MM.1S (cell line): Measurements from ENCODE around the gene EVX2.

Experiments used
- DNase-seq: peaks from one replicate; pipeline ENCODE4 v3.0.0-alpha.2; 2015
- H2AFZ ChIP-seq: fragments of 300-600 bp; sonication (generic); 2 replicates; pipeline ENCODE4 v1.6.0; 2016; ENCODE audit warnings: antibody characterized with exemption, low read length
- H3F3A ChIP-seq: fragments of 300-600 bp; sonication (generic); 2 replicates; pipeline ENCODE4 v1.6.1; 2016; ENCODE audit warnings: mild to moderate bottlenecking, antibody characterized with exemption, low read length, moderate library complexity, mixed read lengths; ENCODE audit not compliant: insufficient read depth
- H3K27ac ChIP-seq: fragments of 300-600 bp; sonication (generic); 2 replicates; pipeline ENCODE4 v1.5.1; 2016; ENCODE audit warnings: mild to moderate bottlenecking, low read length
- H3K27me3 ChIP-seq: fragments of 300-600 bp; sonication (generic); replicated peaks from 2 replicates; pipeline ENCODE4 v1.6.0; 2016; ENCODE audit warnings: low read length; ENCODE audit not compliant: insufficient read depth
- H3K36me3 ChIP-seq: fragments of 300-600 bp; sonication (generic); replicated peaks from 2 replicates; pipeline ENCODE4 v1.6.1; 2016; ENCODE audit warnings: mild to moderate bottlenecking, low read length, mixed read lengths; ENCODE audit not compliant: insufficient read depth
- H3K4me1 ChIP-seq: fragments of 300-600 bp; sonication (generic); 2 replicates; pipeline ENCODE4 v1.6.1; 2016; ENCODE audit warnings: low read length, mixed read lengths
- H3K4me2 ChIP-seq: fragments of 300-600 bp; sonication (generic); 2 replicates; pipeline ENCODE4 v1.6.0; 2016; ENCODE audit warnings: low read depth, low read length
- H3K4me3 ChIP-seq: fragments of 300-600 bp; sonication (generic); 2 replicates; pipeline ENCODE4 v1.5.1; 2016; ENCODE audit warnings: low read length, mixed read lengths
- H3K79me2 ChIP-seq: fragments of 300-600 bp; sonication (generic); 2 replicates; pipeline ENCODE4 v1.6.1; 2016; ENCODE audit warnings: mixed run types, low read length, mixed read lengths
- H3K9ac ChIP-seq: fragments of 300-600 bp; sonication (generic); 2 replicates; pipeline ENCODE4 v1.6.1; 2016; ENCODE audit warnings: low read length, mixed read lengths
- H3K9me2 ChIP-seq: fragments of 300-600 bp; sonication (generic); replicated peaks from 2 replicates; pipeline ENCODE4 v1.6.1; 2016; ENCODE audit warnings: mild to moderate bottlenecking, low read length, mixed read lengths; ENCODE audit not compliant: insufficient read depth
- H3K9me3 ChIP-seq: fragments of 300-600 bp; sonication (generic); replicated peaks from 2 replicates; pipeline ENCODE4 v1.6.1; 2016; ENCODE audit warnings: mild to moderate bottlenecking, low read length, mixed read lengths; ENCODE audit not compliant: insufficient read depth
- H4K20me1 ChIP-seq: fragments of 300-600 bp; sonication (generic); 2 replicates; pipeline ENCODE4 v1.6.1; 2016; ENCODE audit warnings: mild to moderate bottlenecking, low read length, moderate library complexity, mixed read lengths; ENCODE audit not compliant: insufficient read depth
- EZH2 ChIP-seq: fragments of 300-600 bp; sonication (generic); optimal IDR thresholded peaks from 2 replicates; pipeline ENCODE3; 2017; ENCODE audit warnings: low read depth, mild to moderate bottlenecking, antibody characterized with exemption, low read length, mixed read lengths
- EZH2phosphoT487 ChIP-seq: fragments of 300-600 bp; sonication (generic); IDR thresholded peaks from 2 replicates; pipeline ENCODE4 v1.6.1; 2018; ENCODE audit warnings: antibody characterized with exemption, low read length
- TF ChIP-seq, protein P1 (sequence below): fragments of 300-600 bp; sonication (generic); IDR thresholded peaks from 2 replicates; pipeline ENCODE4 v1.5.1; 2016; ENCODE audit warnings: antibody characterized with exemption, low read length, mixed read lengths

The EVX2 gene

DNA sequence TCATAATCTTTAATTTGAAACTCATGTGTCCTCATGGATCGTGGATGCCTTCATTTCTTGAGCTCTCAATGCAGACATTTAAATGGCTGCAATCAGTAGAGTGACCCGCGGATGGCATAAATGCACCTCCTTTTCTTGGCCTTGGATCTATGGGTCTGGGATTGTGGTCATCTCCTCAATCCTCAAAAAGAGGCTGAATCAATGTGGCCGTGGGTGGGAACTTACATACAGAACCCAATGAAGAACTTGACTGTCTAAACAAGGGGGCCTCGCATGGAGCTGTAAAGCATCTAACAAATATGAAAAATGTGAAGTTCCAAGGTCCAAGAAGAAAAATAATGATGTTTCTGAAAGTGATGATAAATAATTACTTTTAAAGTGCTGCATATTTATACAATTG lies 11.7 kb upstream of the EVX2 start:
- H3K27ac ChIP-seq: no peak overlapping the region
- no peak overlapping the region for H3K9ac ChIP-seq

DNA sequence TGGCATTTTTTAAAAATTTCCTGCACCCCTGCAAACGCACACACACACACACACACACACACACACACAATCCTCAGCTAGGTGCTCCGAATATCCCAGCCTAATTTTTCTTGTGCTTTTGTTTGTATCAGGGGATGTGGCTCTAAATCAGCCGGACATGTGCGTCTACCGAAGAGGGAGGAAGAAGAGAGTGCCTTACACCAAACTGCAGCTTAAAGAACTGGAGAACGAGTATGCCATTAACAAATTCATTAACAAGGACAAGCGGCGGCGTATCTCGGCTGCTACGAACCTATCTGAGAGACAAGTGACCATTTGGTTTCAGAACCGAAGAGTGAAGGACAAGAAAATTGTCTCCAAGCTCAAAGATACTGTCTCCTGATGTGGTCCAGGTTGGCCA lies 10.6 kb upstream of the EVX2 start:
- H4K20me1 ChIP-seq: no peaks in the 10 kb centered on the region
- no peak overlapping the region for H3K27ac ChIP-seq
- no peak for DNase-seq
- no peaks in the 10 kb centered on the region for H3K9me2 ChIP-seq
- no peaks in the 10 kb centered on the region for H3K9me3 ChIP-seq
- 0 out of 2 replicates have a peak, but pooled peaks cover 5% of the 10 kb centered on the region for H3K4me1 ChIP-seq
- no peak overlapping the region for H3K9ac ChIP-seq
- no peak overlapping the region for H3K4me3 ChIP-seq
- H3K36me3 ChIP-seq: no peaks in the 10 kb centered on the region
- H2AFZ ChIP-seq: no peak overlapping the region
- no peak for TF ChIP-seq EZH2
- TF ChIP-seq, protein P1, sequence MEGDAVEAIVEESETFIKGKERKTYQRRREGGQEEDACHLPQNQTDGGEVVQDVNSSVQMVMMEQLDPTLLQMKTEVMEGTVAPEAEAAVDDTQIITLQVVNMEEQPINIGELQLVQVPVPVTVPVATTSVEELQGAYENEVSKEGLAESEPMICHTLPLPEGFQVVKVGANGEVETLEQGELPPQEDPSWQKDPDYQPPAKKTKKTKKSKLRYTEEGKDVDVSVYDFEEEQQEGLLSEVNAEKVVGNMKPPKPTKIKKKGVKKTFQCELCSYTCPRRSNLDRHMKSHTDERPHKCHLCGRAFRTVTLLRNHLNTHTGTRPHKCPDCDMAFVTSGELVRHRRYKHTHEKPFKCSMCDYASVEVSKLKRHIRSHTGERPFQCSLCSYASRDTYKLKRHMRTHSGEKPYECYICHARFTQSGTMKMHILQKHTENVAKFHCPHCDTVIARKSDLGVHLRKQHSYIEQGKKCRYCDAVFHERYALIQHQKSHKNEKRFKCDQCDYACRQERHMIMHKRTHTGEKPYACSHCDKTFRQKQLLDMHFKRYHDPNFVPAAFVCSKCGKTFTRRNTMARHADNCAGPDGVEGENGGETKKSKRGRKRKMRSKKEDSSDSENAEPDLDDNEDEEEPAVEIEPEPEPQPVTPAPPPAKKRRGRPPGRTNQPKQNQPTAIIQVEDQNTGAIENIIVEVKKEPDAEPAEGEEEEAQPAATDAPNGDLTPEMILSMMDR: no peak
- no peak for TF ChIP-seq EZH2phosphoT487
- no peaks in the 10 kb centered on the region for H3K79me2 ChIP-seq
- H3F3A ChIP-seq: peaks cover 17% of the 10 kb centered on the region
- H3K4me2 ChIP-seq: no peak overlapping the region
- peaks cover 5% of the 10 kb centered on the region; the same call in 1 of the 2 replicates for H3K27me3 ChIP-seq

More for the DNA sequence above, 11.7 kb upstream of the EVX2 start:
- Histone ChIP-seq H3K9me3 (no peaks in the 10 kb centered on the region), H3K4me2 (no peak overlapping the region), H3K27me3 (peaks cover 1% of the 10 kb centered on the region; the same call in 1 of the 2 replicates), H3K36me3 (no peaks in the 10 kb centered on the region), H3K9me2 (no peaks in the 10 kb centered on the region), H2AFZ (no peak overlapping the region), H3K79me2 (no peaks in the 10 kb centered on the region), H3K4me3 (no peak overlapping the region), H3F3A (peaks cover 17% of the 10 kb centered on the region), H4K20me1 (no peaks in the 10 kb centered on the region), H3K4me1 (0 out of 2 replicates have a peak, but pooled peaks cover 5% of the 10 kb centered on the region)
- TF ChIP-seq, protein P1: no peak
- TF ChIP-seq EZH2phosphoT487 (no peak), EZH2 (no peak)
- DNase-seq: no peak

- H3K4me2 ChIP-seq: no peak overlapping the region
- no peaks in the 10 kb centered on the region for H4K20me1 ChIP-seq
- no peak overlapping the region for H3K4me3 ChIP-seq
- no peak for DNase-seq
- H3K27ac ChIP-seq: no peak overlapping the region
- H3K9me3 ChIP-seq: no peaks in the 10 kb centered on the region
- no peaks in the 10 kb centered on the region for H3K79me2 ChIP-seq
- H3K9me2 ChIP-seq: no peaks in the 10 kb centered on the region
- H3K36me3 ChIP-seq: no peaks in the 10 kb centered on the region
- peaks cover 17% of the 10 kb centered on the region for H3F3A ChIP-seq
- no peak overlapping the region for H3K9ac ChIP-seq
- H2AFZ ChIP-seq: no peak overlapping the region
- peaks cover 5% of the 10 kb centered on the region; the same call in 1 of the 2 replicates for H3K27me3 ChIP-seq
- 0 out of 2 replicates have a peak, but pooled peaks cover 5% of the 10 kb centered on the region for H3K4me1 ChIP-seq
- TF ChIP-seq, protein P1: no peak
These were observed 10.1 kb upstream of the EVX2 start for GRCh38 chr2:176093898-176094249.
